Skeletal muscle tissue (tissue), 4 donors: ENCODE results near the gene AKR1B15. TPM values are rescaled to one million over a fixed set of nuclear protein-coding genes. Genes with fewer than 3 reads are reported as not detected.
"Not testable (repeated sequence)": the region's sequence is repeated elsewhere in the genome, so short reads cannot be mapped to it uniquely, and the experiment has no call there.

Source experiments
- H3K27ac ChIP-seq: one replicate; pipeline ENCODE4 v1.7.0; 2013; ENCODE audit warnings: mild to moderate bottlenecking, low read depth, low read length, inconsistent platforms
- H3K27me3 ChIP-seq, 3 donors: one replicate each; pipeline ENCODE4 v1.7.0; 2013; ENCODE audit warnings: low read length in 3 of 3; ENCODE audit not compliant: control insufficient read depth in 3 of 3, insufficient read depth in 3 of 3
- H3K36me3 ChIP-seq, 3 donors: one replicate each; pipeline ENCODE4 v1.7.0; 2013; ENCODE audit warnings: low read length in 3 of 3; ENCODE audit not compliant: control insufficient read depth in 3 of 3, insufficient read depth in 3 of 3
- H3K4me1 ChIP-seq, 3 donors: one replicate each; pipeline ENCODE4 v1.7.0; 2013; ENCODE audit warnings: low read length in 3 of 3, mild to moderate bottlenecking in 3 of 3; ENCODE audit not compliant: control insufficient read depth in 3 of 3, insufficient read depth in 3 of 3
- H3K4me3 ChIP-seq, 3 donors: one replicate each; pipeline ENCODE4 v1.7.0; 2013; ENCODE audit warnings: low read length in 3 of 3
- H3K9ac ChIP-seq, 3 donors: one replicate each; pipeline ENCODE4 v1.7.0; 2013; ENCODE audit warnings: low read length in 3 of 3, mild to moderate bottlenecking in 3 of 3, moderate library complexity in 2 of 3, low read depth in 1 of 3
- H3K9me3 ChIP-seq, 3 donors: one replicate each; pipeline ENCODE4 v1.7.0; 2013; ENCODE audit warnings: low read length in 3 of 3; ENCODE audit not compliant: control insufficient read depth in 3 of 3
- total RNA-seq: library from RNA; depleted of rRNA; stranded (reverse); fragments of >200 nt; gene quantifications from one replicate; pipeline ENCODE4 v1.2.3, GENCODE V29; 2014
- donor health status: Osteomylitis.

AKR1B15 gene
- total RNA-seq, 1 donor from 2014 or later = under 0.01 TPM

DNA sequence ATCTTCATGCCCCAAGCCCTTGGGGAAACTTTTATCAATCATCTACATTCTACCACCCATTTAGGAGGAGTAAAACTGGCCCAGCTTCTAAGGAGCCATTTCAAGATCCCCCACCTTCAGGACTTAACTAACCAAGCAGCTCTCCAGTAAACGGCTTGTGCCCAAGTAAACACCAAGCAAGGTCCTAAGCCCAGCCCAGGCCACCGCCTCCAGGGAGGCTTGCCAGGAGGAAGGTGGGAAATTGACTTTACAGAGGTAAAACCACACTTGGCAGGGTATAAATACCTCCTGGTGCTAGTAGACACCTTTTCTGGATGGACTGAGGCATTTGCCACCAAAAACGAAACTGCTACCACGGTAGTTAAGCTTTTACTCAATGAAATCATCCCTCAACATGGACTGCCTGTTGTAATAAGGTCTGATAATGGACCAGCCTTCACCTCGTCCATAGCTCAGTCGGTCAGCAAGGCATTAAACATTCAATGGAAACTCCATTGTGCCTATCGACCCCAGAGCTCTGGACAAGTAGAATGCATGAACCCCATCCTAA lies 5.6 kb downstream of the AKR1B15 start:
- Histone ChIP-seq H3K36me3 (no peaks in the 10 kb centered on the region), H3K4me1 (peaks cover 4 to 17% (median 7%) of the 10 kb centered on the region in 3 donors), H3K9ac (no peak overlapping the region), H3K4me3 (no peak overlapping the region), H3K27me3 (no peaks in the 10 kb centered on the region), H3K27ac (no peak overlapping the region), H3K9me3 (no peaks in the 10 kb centered on the region)

DNA sequence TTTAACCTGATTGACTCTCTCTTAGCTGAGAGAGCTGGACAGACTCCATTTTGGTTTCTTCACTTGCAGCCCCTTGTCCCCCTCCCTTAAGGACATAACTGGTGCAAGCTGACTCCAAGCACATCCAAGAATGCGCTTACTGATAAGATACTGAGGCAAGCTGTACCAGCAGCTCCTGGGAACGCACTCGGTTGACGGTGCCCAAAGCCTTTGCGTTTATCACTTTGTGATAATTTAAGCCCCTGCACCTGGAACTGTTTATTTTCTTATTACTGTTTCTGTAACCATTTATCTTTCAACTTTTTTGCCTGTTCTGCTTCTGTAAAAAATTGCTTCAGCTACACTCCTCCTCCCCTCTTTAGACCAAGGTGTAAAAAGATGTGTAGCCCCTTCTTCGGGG lies 8.5 kb downstream of the AKR1B15 start:
- no peaks in the 10 kb centered on the region for H3K27me3 ChIP-seq
- H3K9ac ChIP-seq = no peak overlapping the region
- peaks cover 0 to 2% (median 0%) of the 10 kb centered on the region in 3 donors for H3K4me1 ChIP-seq
- no peaks in the 10 kb centered on the region for H3K36me3 ChIP-seq
- no peak overlapping the region for H3K27ac ChIP-seq
- H3K9me3 ChIP-seq = no peaks in the 10 kb centered on the region
- no peak overlapping the region for H3K4me3 ChIP-seq

DNA sequence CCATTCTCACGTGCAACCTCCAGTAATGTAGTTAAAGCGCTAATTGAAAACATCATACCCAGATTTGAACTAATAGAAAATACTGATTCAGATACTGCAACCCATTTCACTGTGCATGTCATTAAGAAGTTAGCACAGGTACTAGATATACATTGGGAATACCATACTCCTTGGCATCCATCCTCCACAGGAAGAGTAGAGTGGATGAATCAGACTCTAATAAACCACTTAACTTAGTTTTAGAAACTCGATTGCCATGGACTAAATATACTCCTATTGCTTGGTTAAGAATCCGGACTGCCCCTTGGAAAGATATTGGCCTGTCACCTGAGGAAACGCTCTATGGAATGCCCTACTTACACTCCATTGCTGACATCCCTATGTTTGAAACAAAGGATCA lies 9.5 kb downstream of the AKR1B15 start:
- no peak overlapping the region for H3K4me3 ChIP-seq
- no peaks in the 10 kb centered on the region for H3K9me3 ChIP-seq
- H3K4me1 ChIP-seq = peaks cover 0 to 4% (median 0%) of the 10 kb centered on the region in 3 donors
- H3K27me3 ChIP-seq = no peaks in the 10 kb centered on the region
- no peak overlapping the region for H3K27ac ChIP-seq
- H3K9ac ChIP-seq = no peak overlapping the region
- no peaks in the 10 kb centered on the region for H3K36me3 ChIP-seq

DNA sequence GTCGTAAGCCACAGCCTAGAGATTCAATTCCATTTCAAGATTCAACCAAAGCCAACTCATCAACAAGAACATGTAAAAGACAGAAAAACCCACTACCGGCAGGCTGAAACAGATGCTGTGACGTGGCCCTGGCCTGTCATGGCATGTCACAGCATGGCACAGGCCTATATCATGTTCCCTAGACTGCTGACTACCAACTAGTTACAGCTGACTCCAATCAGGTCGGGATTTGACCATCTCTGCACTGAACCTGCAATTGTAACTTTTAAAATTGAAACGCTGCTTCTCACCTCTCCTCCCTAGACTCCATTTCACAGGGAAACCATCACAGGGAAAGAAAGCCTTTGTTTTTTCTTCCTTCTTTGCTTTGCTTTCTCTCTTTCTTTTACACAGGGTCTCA lies 12.7 kb downstream of the AKR1B15 start:
- H3K4me3 ChIP-seq, H3K9ac ChIP-seq, H3K36me3 ChIP-seq, H3K4me1 ChIP-seq, H3K27ac ChIP-seq, H3K9me3 ChIP-seq, H3K27me3 ChIP-seq: not testable (repeated sequence)

DNA sequence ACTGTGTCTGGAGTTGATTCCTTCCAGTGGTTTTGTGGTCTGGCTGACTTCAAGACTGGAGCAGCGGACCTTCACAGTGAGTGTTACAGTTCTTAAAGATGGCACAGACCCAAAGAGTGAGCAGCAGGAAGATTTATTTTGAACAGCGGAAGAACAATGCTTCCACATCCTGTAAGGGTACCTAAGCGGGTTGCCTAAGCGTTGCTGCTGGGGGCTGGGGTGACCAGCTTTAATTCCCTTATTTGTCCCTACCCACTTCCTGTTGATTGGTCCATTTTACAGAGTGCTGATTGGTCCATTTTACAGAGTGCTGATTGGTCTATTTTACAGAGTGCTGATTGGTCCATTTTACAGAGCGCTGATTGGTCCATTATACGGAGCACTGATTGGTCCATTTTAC lies 13.2 kb downstream of the AKR1B15 start:
- Histone ChIP-seq H3K4me1 (peaks cover 0 to 4% (median 0%) of the 10 kb centered on the region in 3 donors), H3K36me3 (no peaks in the 10 kb centered on the region), H3K9me3 (no peaks in the 10 kb centered on the region)

DNA sequence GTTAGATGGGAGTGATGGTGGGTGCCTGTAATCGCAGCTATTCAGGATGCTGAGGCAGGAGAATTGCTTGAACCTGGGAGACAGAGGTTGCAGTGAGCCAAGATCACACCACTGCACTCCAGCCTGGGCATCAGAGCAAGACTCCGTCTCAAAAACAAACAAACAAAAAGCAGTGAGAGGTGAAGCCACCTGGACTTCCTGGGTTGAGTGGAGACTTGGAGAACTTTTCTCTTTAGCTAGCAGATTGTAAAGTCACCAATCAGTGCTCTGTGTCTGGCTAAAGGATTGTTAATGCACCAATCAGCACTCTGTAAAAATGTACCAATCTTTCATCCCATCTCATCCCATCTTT lies 14.5 kb downstream of the AKR1B15 start:
- not testable (repeated sequence) for H3K4me1 ChIP-seq, H3K9ac ChIP-seq, H3K27ac ChIP-seq, H3K36me3 ChIP-seq, H3K9me3 ChIP-seq, H3K27me3 ChIP-seq, H3K4me3 ChIP-seq

More for the DNA sequence above, 13.2 kb downstream of the AKR1B15 start:
- peak overlapping the region; percentile 13 for H3K27ac ChIP-seq
- no peak overlapping the region for H3K9ac ChIP-seq
- no peaks in the 10 kb centered on the region for H3K27me3 ChIP-seq
- H3K4me3 ChIP-seq = no peak overlapping the region

DNA sequence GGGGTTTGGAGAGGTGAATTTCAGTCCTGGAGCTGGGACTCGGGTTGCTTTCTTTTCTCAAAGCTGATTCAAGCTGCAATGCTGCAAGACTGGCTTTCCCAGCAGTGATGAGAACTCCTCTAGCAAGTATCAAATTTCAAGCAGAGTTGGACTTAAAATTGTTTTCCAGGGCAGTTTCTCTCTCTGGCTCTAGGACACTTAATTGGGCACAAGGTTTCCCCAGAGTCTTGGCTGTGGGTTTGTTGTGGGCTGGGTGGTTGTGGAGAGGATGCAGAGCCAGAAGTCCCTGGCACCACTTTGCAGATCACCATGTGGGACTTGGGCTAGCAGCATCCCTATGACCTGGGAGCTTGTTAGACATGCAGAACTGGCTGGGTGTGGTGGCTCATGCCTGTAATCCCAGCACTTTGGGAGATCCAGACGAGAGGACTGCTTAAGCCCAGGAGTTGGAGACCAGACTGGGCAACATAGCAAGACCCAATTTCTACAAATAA lies 16.8 kb downstream of the AKR1B15 start:
- no peaks in the 10 kb centered on the region for H3K27me3 ChIP-seq
- peak overlapping the region; percentile 19 for H3K27ac ChIP-seq
- no peak overlapping the region for H3K4me3 ChIP-seq
- peaks cover 0 to 4% (median 0%) of the 10 kb centered on the region in 3 donors for H3K4me1 ChIP-seq
- no peaks in the 10 kb centered on the region for H3K36me3 ChIP-seq
- no peak overlapping the region for H3K9ac ChIP-seq
- H3K9me3 ChIP-seq = no peaks in the 10 kb centered on the region

DNA sequence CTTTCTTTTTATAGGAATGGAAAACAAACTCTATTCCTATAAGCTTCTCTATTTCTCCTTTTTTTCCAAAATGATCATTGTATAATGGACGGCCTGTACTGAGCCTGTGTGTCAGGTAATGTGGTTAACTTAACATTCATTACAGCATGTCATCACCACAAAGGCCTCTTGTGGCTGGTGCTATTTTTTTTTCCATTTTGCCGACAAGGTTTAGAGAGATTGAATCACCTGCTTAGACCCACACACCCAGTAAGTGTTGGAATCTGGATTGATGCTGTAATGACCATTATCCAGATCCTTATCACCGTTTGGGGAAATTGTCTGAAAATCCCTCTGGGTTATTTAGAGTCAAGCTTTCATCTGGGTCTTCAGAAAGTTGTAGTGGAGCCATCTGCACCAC lies 18.5 kb downstream of the AKR1B15 start:
- H3K4me1 ChIP-seq = peaks cover 0 to 4% (median 4%) of the 10 kb centered on the region in 3 donors
- H3K4me3 ChIP-seq = no peak overlapping the region
- no peak overlapping the region for H3K27ac ChIP-seq
- H3K9me3 ChIP-seq = no peaks in the 10 kb centered on the region
- no peaks in the 10 kb centered on the region for H3K27me3 ChIP-seq
- no peak overlapping the region for H3K9ac ChIP-seq
- H3K36me3 ChIP-seq = no peaks in the 10 kb centered on the region

DNA sequence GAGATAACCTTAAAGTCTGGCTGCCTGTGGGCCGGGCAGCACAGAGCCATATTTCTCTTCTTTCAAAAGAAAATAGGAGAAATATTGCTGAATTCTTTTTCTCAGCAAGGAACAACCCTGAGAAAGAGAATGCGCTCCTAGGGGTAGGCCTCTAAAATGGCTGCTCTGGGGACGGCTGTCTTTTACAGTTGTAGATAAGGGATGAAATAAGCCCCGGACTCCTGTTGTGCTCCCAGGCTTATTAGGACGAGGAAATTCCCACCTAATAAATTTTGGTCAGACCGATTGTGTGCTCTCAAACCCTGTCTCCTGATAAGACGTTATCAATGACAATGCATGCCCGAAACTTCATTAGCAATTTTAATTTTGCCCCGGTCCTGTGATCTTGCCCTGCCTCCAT lies 21.1 kb downstream of the AKR1B15 start:
- H3K4me3 ChIP-seq, H3K27me3 ChIP-seq: not testable (repeated sequence)

DNA sequence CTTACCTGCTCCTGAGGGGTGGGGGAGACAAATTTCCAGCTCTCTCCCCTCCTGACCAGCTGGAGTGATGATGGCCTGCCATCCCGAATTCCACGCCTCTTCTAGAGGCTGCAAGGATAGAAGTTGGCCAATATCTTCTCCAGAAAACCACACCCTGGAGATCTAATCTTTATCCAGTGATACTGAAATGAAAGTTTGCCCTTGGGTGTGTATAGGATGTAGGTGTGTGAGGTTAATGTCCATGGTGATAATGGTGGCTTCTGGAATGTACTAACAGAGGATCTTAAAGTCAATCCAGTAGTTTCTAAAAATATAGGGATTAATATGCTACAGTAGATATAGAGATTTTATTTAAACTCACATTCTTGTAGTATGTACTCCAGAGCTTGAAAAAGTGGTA lies 22.2 kb downstream of the AKR1B15 start:
- Histone ChIP-seq H3K36me3 (no peaks in the 10 kb centered on the region), H3K9me3 (no peaks in the 10 kb centered on the region)

More for the DNA sequence above, 21.1 kb downstream of the AKR1B15 start:
- H3K36me3 ChIP-seq, H3K27ac ChIP-seq, H3K9me3 ChIP-seq, H3K4me1 ChIP-seq, H3K9ac ChIP-seq: not testable (repeated sequence)

More for the DNA sequence above, 22.2 kb downstream of the AKR1B15 start:
- Histone ChIP-seq H3K9ac (no peak overlapping the region), H3K4me3 (no peak overlapping the region), H3K4me1 (peaks cover 0 to 5% (median 0%) of the 10 kb centered on the region in 3 donors), H3K27ac (no peak overlapping the region), H3K27me3 (no peaks in the 10 kb centered on the region)
